KMS-11 (cell line): Measurements from ENCODE around the gene ZMYND8.
"Not testable (repeated sequence)": the region's sequence is repeated elsewhere in the genome, so short reads cannot be mapped to it uniquely, and the experiment has no call there.

Source experiments
- H2AFZ ChIP-seq: fragments of 200-600 bp; sonication (generic); 2 replicates; pipeline ENCODE4 v1.6.1; 2016; ENCODE audit warnings: antibody characterized with exemption, mixed run types, low read depth
- H3K27ac ChIP-seq: fragments of 200-600 bp; sonication (generic); 2 replicates; pipeline ENCODE4 v1.6.1; 2016; ENCODE audit warnings: mild to moderate bottlenecking, mixed run types
- H3K27me3 ChIP-seq: fragments of 200-600 bp; sonication (generic); 2 replicates; pipeline ENCODE4 v1.6.1; 2017; ENCODE audit warnings: mild to moderate bottlenecking, low read depth, mixed run types, moderate library complexity; ENCODE audit not compliant: insufficient read depth
- H3K36me3 ChIP-seq: fragments of 200-600 bp; sonication (generic); 2 replicates; pipeline ENCODE4 v1.6.1; 2017; ENCODE audit warnings: mild to moderate bottlenecking, mixed run types; ENCODE audit not compliant: insufficient read depth
- H3K4me1 ChIP-seq: fragments of 200-600 bp; sonication (generic); 2 replicates; pipeline ENCODE4 v1.6.1; 2016; ENCODE audit warnings: mild to moderate bottlenecking, low read depth, mixed run types; ENCODE audit not compliant: poor library complexity, severe bottlenecking
- H3K4me2 ChIP-seq: fragments of 200-600 bp; sonication (generic); 2 replicates; pipeline ENCODE4 v1.7.0; 2016; ENCODE audit warnings: mild to moderate bottlenecking, mixed run types
- H3K4me3 ChIP-seq: fragments of 200-600 bp; sonication (generic); IDR thresholded peaks from 2 replicates; pipeline ENCODE4 v1.6.1; 2017; ENCODE audit warnings: low read depth, low read length, mixed read lengths; ENCODE audit not compliant: insufficient read depth
- H3K79me2 ChIP-seq: fragments of 200-600 bp; sonication (generic); 2 replicates; pipeline ENCODE4 v1.6.1; 2016; ENCODE audit warnings: low read depth, mixed run types; ENCODE audit not compliant: insufficient read depth
- H3K9ac ChIP-seq: fragments of 200-600 bp; sonication (generic); 2 replicates; pipeline ENCODE4 v1.6.1; 2016; ENCODE audit warnings: mild to moderate bottlenecking, mixed run types
- H4K20me1 ChIP-seq: fragments of 200-600 bp; sonication (generic); 2 replicates; pipeline ENCODE4 v1.6.1; 2016; ENCODE audit warnings: mild to moderate bottlenecking, mixed run types; ENCODE audit not compliant: insufficient read depth
- TF ChIP-seq, protein P1 (sequence below): fragments of 200-600 bp; sonication (generic); conservative IDR thresholded peaks from 2 replicates; pipeline ENCODE4 v1.6.1; 2017; ENCODE audit warnings: low read depth, mild to moderate bottlenecking, antibody characterized with exemption, low read length, moderate library complexity, mixed read lengths

ZMYND8 gene

DNA sequence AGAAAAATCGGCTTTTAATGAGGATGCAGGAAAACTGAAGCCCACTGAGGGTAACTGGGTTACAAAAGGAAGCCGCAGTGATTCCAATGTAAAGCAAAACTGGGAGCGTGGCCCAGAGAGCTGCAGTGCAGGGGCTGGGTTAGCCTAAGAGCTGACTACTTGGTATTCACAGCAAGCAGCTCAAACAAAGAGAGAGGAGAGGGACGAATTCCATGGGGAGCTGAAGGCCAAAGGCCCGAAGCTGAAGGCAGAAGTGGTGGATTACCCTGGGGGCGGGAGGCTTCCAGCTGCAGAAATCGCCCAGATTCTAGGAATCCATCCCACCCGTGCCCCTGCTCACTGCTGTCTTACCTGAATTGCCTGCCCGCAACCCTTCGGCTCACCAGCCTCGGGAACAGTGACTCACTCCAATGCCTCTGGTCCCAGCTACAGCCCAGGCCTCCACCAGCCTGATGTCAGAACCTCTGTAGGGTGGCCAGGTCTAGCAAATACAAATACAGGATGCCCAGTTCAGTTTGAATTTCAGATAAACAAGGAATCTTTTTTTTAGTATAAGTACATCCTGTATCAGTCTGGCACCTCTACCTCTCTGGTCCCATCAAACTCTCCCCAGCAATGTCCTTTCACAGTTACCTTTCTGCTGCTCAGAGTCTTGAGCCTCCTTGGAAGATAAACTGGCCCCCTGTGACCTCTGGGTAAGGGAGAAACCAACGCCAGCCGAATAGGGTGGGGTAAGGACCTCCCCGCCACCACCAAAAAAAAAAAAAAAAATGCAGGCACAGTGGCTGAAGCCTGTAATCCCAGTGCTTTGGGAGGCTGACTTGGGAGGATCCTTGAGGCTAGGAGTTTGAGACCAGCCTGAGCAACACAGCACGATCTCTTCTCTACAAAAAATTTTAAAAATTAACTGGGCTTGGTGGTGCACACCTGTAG, 14.6 kb upstream of the ZMYND8 start:
- no peaks in the 10 kb centered on the region for H3K27me3 ChIP-seq
- H3K79me2 ChIP-seq = no peaks in the 10 kb centered on the region
- H3K4me2 ChIP-seq = no peak overlapping the region
- no peak overlapping the region for H3K9ac ChIP-seq
- no peaks in the 10 kb centered on the region for H3K36me3 ChIP-seq
- no peak overlapping the region for H3K4me3 ChIP-seq
- no peaks in the 10 kb centered on the region for H4K20me1 ChIP-seq
- TF ChIP-seq, protein P1, sequence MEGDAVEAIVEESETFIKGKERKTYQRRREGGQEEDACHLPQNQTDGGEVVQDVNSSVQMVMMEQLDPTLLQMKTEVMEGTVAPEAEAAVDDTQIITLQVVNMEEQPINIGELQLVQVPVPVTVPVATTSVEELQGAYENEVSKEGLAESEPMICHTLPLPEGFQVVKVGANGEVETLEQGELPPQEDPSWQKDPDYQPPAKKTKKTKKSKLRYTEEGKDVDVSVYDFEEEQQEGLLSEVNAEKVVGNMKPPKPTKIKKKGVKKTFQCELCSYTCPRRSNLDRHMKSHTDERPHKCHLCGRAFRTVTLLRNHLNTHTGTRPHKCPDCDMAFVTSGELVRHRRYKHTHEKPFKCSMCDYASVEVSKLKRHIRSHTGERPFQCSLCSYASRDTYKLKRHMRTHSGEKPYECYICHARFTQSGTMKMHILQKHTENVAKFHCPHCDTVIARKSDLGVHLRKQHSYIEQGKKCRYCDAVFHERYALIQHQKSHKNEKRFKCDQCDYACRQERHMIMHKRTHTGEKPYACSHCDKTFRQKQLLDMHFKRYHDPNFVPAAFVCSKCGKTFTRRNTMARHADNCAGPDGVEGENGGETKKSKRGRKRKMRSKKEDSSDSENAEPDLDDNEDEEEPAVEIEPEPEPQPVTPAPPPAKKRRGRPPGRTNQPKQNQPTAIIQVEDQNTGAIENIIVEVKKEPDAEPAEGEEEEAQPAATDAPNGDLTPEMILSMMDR = no peak
- no peak overlapping the region for H2AFZ ChIP-seq
- no peak overlapping the region for H3K27ac ChIP-seq
- H3K4me1 ChIP-seq = no peaks in the 10 kb centered on the region

DNA sequence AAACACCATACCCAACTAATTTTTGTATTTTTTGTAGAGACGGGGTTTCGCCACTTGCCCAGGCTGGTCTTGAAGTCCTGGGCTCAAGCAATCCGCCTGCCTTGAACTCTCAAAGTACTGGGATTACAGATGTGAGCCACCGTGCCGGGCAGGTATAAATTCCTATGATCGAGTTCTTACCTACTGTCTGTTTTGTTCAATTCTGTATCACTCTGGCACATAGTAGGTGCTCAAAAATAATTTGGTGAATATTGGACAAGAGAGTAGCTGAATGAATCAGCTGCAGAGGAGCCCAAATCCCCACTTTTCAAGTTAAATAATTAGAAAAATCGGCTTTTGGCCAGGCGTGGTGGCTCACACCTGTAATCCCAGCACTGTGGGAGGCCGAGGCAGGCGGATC, 13.7 kb upstream of the ZMYND8 start:
- H3K9ac ChIP-seq = no peak overlapping the region
- no peak overlapping the region for H3K4me3 ChIP-seq
- H3K27ac ChIP-seq = no peak overlapping the region
- H3K79me2 ChIP-seq = no peaks in the 10 kb centered on the region
- H2AFZ ChIP-seq = no peak overlapping the region
- H3K27me3 ChIP-seq = no peaks in the 10 kb centered on the region
- no peaks in the 10 kb centered on the region for H3K4me1 ChIP-seq
- TF ChIP-seq, protein P1 = no peak
- H3K4me2 ChIP-seq = no peak overlapping the region
- no peaks in the 10 kb centered on the region for H3K36me3 ChIP-seq
- no peaks in the 10 kb centered on the region for H4K20me1 ChIP-seq

DNA sequence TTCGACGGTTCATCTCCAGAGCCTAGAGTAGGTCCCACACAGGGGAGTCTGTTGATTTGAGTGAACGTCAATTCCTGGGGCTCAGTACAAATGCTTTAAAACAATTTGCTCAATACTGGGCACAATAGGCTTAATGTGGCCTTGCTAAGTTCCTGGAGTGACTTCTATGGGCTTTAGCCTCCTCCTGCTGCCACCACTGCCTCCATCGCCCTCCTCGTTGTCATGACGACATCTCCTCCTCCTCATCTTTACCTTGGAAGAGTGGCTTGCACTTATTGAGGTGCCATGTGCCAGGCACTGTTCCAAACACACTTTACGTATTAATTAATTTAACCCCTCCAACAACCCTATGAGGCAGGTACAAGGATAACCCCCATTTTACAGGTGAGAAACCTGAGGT, 11.8 kb upstream of the ZMYND8 start:
- Histone ChIP-seq H3K36me3 (no peaks in the 10 kb centered on the region), H3K9ac (no peak overlapping the region), H3K27ac (no peak overlapping the region), H3K4me3 (no peak overlapping the region), H3K79me2 (no peaks in the 10 kb centered on the region), H3K27me3 (no peaks in the 10 kb centered on the region), H3K4me2 (no peak overlapping the region), H3K4me1 (no peaks in the 10 kb centered on the region), H4K20me1 (no peaks in the 10 kb centered on the region), H2AFZ (no peak overlapping the region)
- TF ChIP-seq, protein P1 = no peak

DNA sequence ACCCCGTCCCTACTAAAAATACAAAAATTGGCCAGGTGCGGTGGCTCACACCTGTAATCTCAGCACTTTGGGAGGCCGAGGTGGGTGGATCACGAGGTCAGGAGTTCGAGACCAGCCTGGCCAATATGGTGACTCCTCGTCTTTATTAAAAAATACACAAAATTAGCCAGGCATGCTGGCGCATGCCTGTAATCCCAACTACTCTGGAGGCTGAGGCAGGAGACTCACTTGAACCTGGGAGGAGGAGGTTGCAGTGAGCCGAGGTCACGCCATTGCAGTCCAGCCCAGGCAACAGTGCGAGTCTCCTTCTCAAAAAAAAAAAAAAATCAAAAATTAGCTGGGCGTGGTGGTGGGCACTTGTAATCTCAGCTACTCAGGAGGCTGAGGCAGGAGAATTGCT, 9.8 kb upstream of the ZMYND8 start:
- H3K4me3 ChIP-seq, H2AFZ ChIP-seq, H3K27me3 ChIP-seq, H3K4me2 ChIP-seq, H3K36me3 ChIP-seq, H3K79me2 ChIP-seq, H3K9ac ChIP-seq, H3K4me1 ChIP-seq, H4K20me1 ChIP-seq, H3K27ac ChIP-seq: not testable (repeated sequence)
